GF-D8 (cell line): ENCODE data around the gene SETD2.

ENCODE experiments used
- DNase-seq: peaks from one replicate; lab custom pipeline; 2025; lab: John Stamatoyannopoulos, UW

SETD2 gene

GRCh38 chr3:47009225-47010110 lies 154.4 kb downstream of the SETD2 start:
- DNase-seq = no peak

- DNase-seq = no peak
Measured at GRCh38 chr3:47008851-47009224, 155.1 kb downstream of the SETD2 start.

GRCh38 chr3:47008234-47008796 lies 155.6 kb downstream of the SETD2 start:
- no peak for DNase-seq

- no peak for DNase-seq
Measured at GRCh38 chr3:47007482-47008233, 156.3 kb downstream of the SETD2 start.

- DNase-seq = no peak
Measured at GRCh38 chr3:47007001-47007400, 156.9 kb downstream of the SETD2 start.

GRCh38 chr3:47006145-47006651 lies 157.7 kb downstream of the SETD2 start:
- no peak for DNase-seq

GRCh38 chr3:47005212-47006144 lies 158.4 kb downstream of the SETD2 start:
- no peak for DNase-seq

- no peak for DNase-seq
Measured at GRCh38 chr3:47004369-47005211, 159.3 kb downstream of the SETD2 start.

GRCh38 chr3:47003461-47004368 lies 160.2 kb downstream of the SETD2 start:
- DNase-seq = no peak

GRCh38 chr3:47003056-47003410 lies 160.9 kb downstream of the SETD2 start:
- no peak for DNase-seq

- no peak for DNase-seq
Measured at GRCh38 chr3:47002171-47003055, 161.5 kb downstream of the SETD2 start.

GRCh38 chr3:47001731-47002170 lies 162.2 kb downstream of the SETD2 start:
- DNase-seq = no peak

GRCh38 chr3:47000922-47001730 lies 162.8 kb downstream of the SETD2 start:
- DNase-seq = no peak

- DNase-seq = no peak
Measured at GRCh38 chr3:47000198-47000815, 163.6 kb downstream of the SETD2 start.

GRCh38 chr3:46999516-47000197 lies 164.3 kb downstream of the SETD2 start:
- DNase-seq = no peak

- DNase-seq = no peak
Measured at GRCh38 chr3:46998852-46999515, 164.9 kb downstream of the SETD2 start.
